Hypothalamus (tissue), 51 donors: ENCODE data around the gene APBA1.
"Not testable (repeated sequence)": the region's sequence is repeated elsewhere in the genome, so short reads cannot be mapped to it uniquely, and the experiment has no call there.

Experiments
- DNase-seq, 51 donors: peaks; one replicate each; lab custom pipeline; 2025; lab: John Stamatoyannopoulos, UW

APBA1 gene

DNA sequence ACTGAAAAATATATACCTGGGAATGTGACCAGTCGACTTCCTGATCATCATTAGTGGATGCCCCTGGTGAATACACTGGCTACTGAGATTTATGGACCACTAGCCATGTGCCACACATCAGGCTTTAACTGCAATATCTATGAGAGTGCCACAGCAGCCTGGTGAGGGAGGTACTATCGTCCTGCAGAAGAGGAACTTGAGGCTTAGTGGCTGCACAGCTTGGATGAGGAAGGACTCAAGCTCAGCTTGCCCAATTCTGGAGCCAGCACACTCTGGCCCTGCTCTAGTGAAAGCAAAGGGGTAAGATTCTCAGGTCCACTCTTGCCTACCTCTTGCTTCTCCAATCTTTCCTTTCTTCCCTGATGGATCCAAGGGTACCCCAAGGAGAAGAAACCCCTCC lies 217.8 kb downstream of the APBA1 start:
- no peak for DNase-seq

DNA sequence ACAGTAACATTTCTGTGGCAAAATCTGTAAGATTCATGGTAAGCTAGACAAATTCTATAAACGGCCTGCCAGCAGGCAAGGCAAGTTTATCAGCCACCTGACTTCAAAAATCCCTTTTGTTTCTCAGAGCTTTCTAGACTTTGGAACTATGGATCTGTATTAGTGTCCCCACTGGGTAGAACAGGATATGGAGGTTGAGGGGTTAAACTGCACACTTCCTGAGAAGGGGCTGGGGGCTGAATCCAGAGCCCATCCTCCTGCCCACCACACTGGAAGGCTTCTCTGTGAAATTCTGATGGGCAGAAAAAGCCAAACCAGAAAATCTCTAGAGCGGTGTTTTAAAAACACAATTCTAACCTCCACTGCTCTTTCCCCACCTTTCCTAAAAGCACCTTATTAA lies 218.4 kb downstream of the APBA1 start:
- no peak for DNase-seq

DNA sequence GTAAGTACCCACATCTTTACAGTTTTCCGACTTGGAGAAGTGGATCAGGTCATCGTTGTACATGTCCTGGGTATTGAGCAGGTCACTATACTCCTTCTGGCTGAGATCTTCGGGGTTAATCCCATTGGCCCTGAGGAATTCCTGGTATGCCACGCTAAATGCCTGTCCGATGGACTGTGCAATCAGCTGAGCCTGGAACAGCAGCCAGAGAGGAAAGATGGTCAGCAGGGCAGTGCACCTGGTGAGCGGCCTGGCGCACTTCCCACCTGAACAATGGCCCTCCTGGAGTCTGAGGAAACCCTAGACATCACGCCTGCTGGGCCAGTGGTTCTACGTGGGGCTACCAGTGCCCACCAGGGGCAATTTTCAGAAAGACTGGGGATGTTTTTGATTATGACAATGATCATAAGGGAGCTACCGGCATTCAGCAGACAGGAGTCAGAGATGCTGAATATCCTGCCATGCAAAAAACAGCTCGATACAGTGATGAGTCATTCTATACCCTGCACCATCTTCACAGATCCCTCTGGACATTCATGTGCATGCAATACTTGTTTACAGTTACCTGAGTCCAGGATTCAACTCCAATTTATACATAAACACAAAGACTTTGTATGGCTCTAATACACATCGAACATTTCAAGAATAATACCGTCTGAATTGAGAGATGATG lies 219.9 kb downstream of the APBA1 start:
- no peak for DNase-seq

- DNase-seq, result no peak
Measured at GRCh38 chr9:69446496-69446895, 225.7 kb downstream of the APBA1 start.

DNA sequence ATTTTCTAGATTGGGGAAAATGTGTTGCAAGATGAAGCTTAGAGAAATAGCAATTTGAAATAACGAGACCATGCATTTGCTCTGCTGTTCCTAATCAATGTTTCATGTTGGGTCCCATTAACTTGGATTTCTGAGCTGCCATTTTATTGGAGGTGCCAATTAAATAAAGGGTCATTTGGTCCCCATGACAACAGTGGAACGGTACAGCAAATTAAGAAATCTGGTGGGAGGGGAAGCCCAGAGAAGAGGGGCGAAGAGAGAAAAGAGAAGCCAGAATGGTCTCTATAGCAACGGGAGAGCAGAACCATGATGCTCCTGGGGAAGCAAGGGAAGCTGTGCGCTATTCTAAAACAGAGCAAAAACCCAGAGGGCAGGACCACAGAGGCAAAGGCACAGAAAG lies 226.9 kb downstream of the APBA1 start:
- peak in 1 of 51 donors; percentile 25 for DNase-seq

- no peak for DNase-seq
Measured at GRCh38 chr9:69444791-69445190, 227.4 kb downstream of the APBA1 start.

- DNase-seq, result no peak
Measured at GRCh38 chr9:69444021-69444420, 228.2 kb downstream of the APBA1 start.

GRCh38 chr9:69443178-69443577 lies 229.0 kb downstream of the APBA1 start:
- no peak for DNase-seq

GRCh38 chr9:69442486-69442885 lies 229.7 kb downstream of the APBA1 start:
- no peak for DNase-seq

- not testable (repeated sequence) for DNase-seq
Measured at GRCh38 chr9:69440254-69440955, 231.8 kb downstream of the APBA1 start.

- not testable (repeated sequence) for DNase-seq
Measured at GRCh38 chr9:69439654-69440053, 232.5 kb downstream of the APBA1 start.

DNA sequence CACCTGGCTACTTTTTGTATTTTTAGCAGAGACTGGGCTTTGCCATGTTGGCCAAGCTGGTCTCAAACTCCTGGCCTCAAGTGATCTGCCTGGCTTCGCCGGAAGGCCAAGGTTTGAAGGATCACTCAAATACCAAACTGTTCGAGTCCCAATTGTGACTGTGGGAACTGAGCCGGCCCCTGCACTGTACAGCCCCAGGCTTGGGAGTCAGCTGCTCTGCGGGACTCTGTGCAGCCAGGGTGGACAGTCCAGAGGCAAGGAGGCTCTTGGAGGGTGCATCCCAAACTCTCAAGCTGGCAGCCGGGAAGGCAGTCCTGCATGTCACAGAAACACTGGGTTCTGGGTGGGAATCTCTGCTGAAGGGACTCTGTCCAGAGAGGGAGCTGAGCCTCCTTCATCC lies 238.2 kb downstream of the APBA1 start:
- DNase-seq, result no peak

- no peak for DNase-seq
Measured at GRCh38 chr9:69433392-69433791, 238.8 kb downstream of the APBA1 start.

- DNase-seq, result no peak
Measured at GRCh38 chr9:69432623-69433022, 239.5 kb downstream of the APBA1 start.

GRCh38 chr9:69431777-69432176 lies 240.4 kb downstream of the APBA1 start:
- no peak for DNase-seq

DNA sequence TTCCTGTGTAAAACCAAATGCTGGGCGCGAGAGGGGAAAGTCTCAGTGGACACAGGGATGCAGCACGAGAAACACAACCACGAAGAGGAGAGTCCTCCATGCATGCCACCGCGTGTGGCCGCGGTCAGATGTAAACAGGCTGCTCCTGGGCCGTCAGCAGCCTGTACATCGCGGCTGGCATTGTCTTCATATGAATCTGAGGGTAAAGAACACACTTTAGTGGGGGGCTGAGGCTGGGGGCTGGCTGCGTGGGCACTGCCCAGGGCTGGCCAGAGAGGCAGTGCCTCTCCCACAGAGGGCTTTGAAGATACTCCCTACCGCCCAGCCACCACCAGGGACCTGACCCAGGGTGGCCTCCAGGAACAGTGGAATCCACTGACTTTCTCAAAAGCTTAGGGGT lies 241.0 kb downstream of the APBA1 start:
- no peak for DNase-seq

DNA sequence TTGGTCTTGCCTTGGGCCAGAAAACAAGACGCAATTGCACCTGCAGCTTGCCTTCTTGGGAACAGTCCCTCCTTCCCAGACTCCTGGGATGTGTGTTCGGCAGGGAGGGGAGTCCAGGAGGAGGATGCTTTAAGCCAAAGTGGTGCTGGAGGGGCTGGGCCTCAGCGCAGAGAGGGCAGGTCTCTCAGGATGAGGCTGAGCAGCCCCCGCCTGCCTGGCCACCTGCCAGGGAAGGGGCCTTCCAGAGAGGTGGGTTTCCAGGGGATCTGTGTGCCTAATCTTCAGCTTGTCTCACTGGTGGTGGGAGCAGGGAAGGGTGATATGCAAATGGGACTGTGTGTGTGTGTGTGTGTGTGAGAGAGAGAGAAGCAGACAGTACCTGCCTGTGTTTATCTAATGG lies 242.0 kb downstream of the APBA1 start:
- no peak for DNase-seq

GRCh38 chr9:69429281-69429680 lies 242.9 kb downstream of the APBA1 start:
- no peak for DNase-seq

DNA sequence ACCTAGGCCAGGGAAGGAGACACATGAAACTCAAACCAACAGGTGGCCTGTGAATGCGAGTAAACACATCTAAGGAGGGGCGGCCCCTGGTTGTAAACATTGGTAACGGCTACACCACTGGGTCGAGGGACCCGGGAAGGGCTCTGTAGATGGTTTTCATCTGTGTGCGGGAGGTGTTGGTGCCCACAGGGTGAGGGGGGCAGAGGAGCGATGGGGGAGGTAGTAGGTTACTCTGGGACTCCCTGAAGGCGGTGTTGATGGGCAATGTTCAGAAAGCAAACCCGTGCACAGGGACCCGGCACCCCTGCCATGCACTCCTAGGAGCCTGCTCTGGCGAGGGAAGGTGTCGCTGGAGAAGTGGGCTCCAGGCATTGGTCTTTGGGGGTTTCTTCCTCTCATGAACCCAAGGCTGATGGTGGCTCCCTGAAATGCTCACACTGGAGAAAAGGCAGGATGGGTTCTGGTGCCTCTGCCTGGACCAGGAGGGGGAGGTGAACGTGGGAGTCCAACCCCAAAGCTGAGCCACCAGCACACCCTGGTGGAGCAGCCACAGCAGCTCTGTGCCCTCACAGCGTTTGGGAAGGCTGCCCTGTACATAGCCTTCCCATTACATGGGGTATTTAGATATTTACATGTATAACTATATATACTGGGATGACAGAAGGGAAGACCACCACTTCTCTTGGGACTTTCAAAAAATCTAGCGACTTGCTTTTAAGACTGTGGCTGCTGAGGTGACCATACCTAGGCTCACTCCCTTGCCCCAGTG lies 244.0 kb downstream of the APBA1 start:
- DNase-seq, result no peak

DNA sequence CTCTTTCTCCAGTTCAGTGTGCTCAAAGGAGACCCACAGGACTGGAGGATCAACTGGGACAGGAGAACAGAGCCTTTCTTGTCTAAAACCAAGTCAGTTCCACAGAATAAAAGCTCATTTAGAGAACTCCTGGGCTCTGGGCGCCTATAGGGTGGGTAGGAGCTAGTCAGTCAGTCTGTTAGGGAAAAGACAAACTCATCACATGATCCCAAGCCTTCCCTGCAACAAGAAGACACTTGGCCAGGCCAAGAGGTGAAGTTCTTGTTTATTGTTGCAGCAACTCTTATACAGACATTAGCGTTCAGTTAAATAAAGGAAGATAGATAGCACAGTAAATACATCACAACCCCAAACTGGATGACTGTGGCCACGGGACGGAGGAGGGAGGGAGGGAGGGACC lies 244.9 kb downstream of the APBA1 start:
- DNase-seq, result peak in 15 of 51 donors; percentile 2 to 42 (median 10)

DNA sequence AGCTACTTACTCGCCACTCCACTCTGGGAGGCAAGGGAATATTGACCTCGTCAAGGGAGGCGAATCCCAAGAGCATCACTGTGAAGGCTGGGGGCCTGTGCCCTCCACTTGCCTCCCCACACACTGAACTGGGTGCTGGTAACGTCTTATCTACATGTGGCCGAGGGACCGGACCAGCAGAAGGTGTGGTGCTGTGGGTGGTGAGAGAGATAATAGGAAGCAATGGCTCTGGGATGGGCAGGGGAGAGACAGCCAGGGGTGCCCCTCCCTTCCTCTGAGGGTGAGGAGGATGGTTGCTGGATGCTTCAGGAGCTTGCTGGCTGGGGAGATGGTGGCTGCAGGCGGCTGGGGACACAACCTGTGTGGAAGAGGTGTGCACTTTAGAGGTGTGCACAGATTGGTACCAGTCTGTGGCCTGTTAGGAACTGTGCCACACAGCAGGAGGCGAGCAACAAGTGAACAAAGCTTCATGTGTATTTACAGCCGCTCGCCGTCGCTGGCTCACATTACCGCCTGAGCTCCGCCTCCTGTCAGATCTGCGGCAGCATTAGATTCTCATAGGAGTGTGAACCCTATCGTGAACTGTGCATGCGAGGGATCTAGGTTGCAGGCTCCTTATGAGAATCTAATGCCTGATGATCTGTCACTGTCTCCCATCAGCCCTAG lies 246.9 kb downstream of the APBA1 start:
- peak in 22 of 51 donors; percentile 3 to 60 (median 26) for DNase-seq
